Activated CD8-positive, alpha-beta memory T cell treated with anti-CD3 and anti-CD28 coated beads, Interleukin-2, amount 50 U/mL, for 24 hours (primary cell): Measurements from ENCODE around the gene BTBD9.

Source experiments
- DNase-seq: peaks from one replicate; pipeline ENCODE4 v3.0.0-alpha.2; 2020; ENCODE audit errors: extremely low read depth

Gene BTBD9

DNA sequence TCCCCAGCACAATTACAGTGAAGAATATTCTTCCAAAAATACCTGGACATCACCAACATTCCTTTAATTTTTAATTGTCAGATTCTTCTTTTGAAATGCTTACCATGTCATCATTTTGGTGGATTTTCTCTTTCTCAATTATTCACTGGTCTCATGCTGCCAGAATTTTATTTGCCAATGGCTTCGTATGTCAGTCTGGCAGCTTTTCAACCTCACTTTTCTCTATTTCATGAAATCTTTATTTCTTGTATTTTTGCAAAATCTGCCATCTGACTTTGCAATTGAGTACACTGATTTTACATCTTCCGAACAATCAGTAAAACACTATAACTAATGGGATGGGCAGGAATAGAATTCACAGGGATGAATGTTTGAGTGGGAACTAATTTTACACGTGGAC, 84.1 kb downstream of the BTBD9 start:
- DNase-seq, result no peak

DNA sequence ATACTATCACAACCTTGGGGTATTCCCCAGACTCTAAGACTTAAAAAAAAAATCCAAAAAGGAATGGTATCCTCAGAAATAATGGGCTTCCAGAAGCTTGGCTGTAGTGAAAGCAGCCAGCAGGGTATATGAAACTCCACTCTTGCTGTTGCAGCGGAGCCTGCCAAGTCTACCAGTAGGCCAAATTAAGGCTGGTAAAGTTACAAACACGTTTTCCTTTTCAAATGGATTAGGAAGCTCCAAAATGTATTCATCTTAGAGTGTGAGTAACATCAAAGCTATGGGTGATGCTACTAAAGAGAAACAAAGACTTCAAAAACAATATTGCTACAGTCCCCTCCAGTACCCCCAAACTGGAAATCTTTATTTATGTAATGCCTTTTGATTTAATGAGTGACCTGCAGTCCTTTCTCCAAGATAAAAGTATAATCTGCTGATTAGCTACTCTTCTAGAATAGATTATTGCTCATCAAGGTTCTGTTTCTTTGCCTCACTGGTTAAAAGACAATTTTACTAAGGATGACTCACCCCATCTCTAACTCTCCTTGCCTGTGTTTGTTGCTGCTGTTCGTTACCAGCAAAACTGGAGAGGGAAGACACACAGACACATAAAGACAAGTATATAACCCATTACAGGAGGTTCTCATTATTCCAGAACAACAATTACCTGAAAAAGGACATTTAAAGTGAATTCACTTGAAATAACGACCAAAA, 84.9 kb downstream of the BTBD9 start:
- no peak for DNase-seq

DNA sequence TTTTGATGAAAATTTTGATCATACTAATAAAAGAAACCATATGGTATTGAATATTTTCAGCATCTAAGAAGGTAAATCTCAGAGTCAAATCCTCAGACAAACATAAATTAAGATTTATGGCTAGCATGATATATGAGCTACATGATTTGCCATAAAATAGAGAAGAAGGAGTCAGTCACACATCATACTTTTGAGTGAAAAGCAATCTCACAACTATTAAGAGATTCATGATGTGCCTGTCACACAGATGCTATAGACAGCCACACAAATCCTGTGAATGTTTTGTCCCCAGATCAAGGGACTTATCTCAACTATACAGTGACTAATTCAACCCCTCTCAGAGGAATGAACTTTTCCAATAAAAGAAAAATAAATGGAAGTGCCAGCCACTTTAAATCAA, 85.7 kb downstream of the BTBD9 start:
- no peak for DNase-seq

DNA sequence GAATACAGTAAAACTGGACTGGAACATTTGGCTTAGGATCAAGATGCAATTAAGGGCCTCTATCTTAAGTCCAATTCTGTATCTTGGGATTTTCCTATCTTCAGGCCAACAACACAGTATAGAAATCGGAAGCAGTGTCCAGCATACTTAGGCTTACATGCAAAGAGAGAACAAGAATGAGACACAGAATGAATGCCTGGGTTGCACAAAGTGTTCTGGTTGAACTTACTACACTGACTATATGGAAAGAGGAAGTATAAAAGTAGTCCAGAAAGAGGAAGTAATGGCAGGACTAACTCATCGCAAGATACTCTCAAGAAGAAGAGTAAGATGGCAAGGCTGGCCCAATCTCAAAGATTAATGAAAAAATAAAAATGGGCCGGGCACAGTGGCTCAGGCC, 87.6 kb downstream of the BTBD9 start:
- DNase-seq, result no peak

DNA sequence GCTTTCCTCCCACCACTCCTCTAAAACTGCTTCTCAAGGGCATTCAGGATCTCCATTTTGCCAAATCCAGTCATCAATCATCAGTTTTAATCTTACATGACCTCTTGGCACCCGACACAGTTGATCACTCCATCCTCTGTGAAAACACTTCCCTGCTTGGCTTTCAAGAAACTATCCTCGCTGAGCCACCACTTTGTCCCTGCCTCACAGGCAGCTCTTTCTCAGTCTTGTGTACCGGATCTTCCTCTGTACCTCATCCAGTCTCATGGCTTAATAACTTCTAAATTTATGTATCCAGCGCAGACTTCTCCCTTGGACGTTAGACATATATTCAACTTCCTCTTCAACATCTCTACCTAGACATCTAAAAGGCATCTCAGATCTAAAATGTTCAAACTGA, 89.9 kb downstream of the BTBD9 start:
- no peak for DNase-seq

DNA sequence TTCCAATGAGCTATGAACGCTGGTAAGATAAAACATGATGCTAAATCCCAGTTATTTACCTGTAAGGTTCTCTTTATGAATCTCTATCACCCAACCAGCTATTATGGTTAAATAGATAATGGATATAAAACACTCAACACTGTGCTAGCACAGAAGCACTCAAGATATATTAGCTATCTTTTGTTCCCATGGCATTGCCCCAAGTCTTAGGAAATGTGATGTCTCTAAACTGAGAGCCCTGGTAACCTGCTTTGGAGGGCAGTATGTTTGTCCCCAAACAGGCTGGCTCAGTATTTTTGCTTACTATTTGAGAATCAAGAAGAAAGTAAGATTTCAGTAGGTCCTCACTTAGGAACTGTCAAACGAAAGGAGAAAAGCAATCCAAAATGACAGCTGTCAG, 90.5 kb downstream of the BTBD9 start:
- no peak for DNase-seq

DNA sequence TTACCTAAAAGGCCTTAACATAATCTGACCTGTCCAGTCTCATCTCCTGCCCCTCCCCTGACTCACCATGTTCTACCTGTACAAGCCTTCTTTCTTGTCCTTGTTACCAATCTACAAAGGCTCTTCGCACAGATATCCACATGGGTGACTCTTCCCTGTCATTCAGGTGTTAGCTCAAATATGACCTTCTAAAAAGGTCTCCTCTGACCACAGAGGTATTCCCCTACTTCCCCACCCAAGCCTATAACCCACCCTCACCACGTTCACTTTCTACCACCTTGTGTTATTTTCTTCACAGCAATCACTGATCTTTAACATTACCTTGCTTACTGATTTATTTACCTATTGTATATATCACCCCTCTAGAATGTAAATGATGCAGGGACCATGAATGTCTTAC, 96.7 kb downstream of the BTBD9 start:
- DNase-seq, result no peak

DNA sequence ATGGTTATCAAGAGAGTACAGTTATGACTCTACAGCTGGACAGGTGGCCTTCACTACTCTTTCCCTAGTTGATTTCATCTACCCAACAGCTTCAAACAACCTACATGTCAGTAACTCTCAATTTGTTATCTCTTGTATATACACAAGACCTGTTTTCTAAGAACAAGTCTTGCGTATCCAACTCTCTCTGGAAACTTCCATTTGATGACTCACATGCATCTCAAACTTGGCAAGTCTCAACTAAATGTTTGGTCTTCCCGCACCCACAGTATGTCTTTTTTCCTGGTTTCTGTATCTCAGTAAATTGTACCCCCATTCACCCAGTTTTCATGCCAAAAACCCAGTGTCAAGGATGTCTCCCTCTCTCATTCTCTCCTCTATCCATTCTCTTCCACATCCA, 97.7 kb downstream of the BTBD9 start:
- no peak for DNase-seq

DNA sequence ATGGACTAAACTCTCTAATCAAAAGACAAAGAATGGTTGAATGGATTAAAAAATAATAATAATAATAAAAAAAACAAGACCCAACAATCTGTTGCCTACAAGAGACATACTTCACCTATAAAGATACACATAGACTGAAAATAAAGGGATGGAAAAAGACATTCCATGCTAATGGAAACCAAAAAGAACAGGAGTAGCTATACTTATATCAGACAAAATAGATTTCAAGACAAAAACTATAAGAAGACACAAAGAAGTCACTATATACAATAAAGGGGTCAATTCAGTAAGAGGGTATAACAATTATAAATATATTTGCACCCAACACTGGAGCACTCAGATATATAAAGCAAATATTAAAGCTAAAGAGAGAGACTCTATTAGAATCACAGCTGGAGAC, 106.7 kb downstream of the BTBD9 start:
- DNase-seq, result no peak

DNA sequence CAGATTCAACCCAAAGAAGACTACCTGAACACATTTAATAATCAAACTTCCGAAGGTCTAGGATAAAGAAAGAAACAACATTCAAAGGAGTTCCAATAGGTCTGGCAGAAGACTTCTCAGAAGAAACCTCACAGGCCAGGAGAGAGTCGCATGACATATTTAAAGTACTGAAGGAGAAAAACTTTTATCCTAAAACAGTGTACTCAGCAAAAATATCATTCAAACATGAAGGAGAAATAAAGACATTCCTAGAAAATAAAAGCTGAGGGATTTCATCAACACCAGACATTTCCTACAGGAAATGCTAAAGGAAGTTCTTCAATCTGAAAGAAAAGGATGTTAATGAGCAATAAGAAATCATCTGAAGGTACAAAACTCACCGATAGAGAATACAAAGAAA, 108.6 kb downstream of the BTBD9 start:
- DNase-seq, result no peak

DNA sequence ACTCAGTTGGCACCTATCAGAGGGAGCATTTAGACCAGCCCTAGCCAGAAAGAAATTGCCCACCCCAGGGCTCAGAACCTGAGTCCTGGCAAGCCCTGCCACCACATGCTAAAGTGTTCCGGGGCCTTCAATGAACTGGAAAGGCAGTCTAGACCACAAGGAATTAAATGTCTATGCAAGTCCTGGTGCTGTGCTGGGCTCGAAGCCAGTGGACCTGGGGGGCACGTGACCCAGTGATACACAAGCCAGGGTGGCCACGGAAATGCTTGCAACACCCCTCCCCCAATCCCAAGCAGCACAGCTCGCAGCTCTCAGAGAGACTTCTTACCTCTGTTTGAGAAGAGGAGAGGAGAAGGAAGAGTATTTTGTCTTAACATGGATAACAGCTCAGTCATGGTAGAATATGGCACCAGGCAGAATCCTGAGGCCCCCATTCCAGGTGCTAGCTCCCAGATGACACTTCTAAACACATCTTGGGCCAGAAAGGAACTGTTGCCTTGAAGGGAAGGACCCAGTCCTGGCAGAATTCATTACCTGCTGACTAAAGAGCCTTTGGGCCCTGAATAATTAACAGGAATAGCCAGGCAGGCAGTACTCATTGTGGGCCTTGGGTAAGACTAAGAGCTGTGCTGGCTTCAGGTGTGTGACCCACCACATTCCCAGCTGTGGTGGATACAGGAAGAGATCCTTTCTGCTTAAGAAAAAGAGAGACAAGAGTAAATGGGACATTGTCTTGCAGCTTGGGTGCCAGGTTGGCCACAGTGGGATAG, 111.3 kb downstream of the BTBD9 start:
- DNase-seq, result no peak

DNA sequence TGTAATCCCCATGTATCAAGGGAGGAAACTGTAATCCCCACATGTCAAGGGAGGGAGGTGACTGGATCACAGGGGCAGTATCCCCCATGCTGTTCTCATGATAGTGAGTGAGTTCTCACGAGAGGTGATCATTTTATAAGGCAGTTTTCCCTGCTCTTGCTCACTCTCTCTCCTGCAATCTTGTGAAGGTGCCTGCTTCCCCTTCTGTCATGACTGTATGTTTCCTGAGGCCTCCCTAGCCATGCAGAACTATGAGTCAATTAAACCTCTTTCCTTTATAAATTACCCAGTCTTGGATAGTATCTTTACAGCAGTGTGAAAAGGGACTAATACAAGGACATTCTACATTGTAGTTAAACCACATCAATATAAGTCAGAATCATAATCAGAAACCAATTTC, 112.4 kb downstream of the BTBD9 start:
- DNase-seq, result no peak

DNA sequence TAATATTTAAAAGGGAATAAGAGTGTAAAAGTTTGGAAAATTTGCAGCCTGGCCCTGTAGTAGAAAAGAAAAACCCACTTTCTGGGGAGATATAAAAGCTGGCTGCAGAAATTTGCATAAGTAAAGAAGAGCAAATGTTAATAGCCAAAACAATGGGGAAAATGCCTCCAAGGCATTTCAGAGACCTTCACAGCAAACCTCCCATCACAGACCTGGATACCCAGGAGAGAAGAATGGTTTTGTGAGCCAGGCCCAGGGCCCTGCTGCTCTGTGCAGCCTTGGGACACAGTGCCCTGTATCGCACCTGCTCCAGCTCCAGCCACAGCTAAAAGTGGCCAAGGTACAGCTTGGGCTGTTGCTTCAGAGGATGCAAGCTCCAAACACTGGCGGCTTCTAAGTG, 113.8 kb downstream of the BTBD9 start:
- no peak for DNase-seq

DNA sequence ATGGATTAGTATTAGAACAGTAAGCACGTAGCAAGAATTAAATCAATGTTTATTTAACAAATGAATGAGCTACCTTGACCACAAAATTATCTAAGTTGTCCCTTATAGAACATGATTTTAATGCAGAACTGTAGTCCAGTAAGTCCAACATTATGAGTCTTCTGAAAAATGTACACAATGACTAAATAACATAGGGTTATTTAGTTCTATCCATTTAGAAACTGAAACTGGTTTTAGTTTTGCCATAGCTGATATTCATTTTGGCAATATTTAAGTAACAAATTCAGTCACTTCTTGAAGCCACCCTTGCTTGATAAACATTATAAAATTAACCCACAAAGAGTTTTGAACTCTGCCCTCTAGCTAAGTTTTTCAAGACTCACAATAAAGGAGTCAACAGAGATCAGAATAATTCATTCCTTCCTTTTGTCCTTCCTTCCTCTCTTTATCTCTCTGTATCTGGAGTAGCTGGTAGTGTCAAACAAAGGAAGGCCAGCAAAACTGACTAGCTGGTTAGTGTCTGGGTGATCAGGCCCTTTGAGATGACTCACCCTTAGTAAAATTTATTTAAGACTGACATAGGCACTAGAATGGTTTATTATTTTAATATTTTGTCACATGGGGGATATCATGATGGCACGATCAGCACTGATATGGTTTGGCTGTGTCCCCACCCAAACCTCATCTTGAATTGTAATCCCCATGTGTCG, 115.1 kb downstream of the BTBD9 start:
- no peak for DNase-seq

DNA sequence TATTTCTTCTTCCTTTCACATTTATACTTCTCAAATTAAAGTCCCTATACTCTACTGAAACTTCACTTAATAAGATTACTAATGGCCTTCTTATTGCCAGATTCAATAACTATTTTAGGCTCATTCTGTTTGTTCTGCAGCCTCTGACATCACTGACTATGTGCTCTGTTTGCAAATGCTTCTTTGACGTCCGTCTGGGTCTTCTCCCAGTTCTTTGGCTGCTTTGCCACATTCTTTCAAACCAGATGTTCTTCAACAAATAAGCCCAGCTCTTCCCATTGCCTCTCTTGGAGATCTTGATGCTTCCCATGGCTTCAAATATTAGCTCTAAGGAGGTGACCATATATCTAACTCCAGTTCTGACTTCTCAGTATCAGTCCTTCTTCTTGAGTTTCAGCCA, 117.4 kb downstream of the BTBD9 start:
- no peak for DNase-seq

DNA sequence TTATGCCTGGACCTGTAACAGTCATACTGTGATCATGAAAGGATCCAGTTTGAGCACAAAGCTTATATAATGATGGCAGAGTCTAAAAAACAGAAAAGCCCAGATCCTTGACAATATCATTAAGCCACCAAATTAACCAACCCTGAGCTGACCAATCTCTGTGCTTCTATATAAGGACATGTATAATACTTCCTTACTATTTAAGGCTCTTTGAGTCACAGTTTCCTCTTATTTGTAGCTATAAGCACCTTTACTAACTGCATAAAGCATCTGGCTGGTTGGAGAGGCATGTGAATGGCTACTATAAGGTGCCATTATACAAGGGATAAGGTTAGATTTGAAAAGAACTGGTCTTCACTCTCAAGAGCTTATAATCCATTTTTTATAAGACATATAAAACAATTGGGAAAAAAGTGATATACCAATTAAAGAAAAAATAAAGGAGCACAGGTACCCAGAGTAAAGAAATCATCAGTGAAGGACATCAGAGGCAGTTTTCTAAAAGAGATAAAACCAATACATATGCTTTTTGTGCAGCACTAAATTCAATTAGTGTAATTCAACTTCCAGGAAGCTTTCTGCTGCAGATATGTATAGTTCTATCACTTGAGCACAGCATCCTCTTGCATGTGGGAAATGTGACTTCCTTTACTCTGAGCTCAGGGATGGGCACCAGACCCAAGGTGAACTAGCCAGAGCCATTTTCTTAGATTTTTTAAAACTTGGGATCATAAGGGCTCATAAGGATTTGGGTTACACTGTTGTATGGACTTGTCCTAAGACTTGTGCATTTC, 121.0 kb downstream of the BTBD9 start:
- no peak for DNase-seq

DNA sequence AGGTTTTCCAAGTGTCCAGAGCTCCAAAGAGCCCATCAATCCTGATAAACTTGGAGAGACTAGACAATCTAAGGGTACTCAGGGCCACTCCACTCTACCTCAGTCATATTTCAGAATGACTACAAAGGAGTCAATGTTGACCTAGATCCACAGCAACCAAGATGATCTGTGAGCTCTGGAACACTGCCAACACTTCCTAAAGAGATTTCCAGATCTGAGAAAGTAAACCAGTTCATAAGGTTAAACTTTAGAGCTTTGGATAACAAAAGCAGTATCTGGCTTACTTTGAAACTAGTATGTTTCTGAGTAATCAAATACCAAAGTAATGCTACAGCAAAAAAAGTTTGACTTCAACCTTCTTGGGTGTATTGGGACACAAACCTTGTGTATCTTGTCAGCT, 122.7 kb downstream of the BTBD9 start:
- no peak for DNase-seq

DNA sequence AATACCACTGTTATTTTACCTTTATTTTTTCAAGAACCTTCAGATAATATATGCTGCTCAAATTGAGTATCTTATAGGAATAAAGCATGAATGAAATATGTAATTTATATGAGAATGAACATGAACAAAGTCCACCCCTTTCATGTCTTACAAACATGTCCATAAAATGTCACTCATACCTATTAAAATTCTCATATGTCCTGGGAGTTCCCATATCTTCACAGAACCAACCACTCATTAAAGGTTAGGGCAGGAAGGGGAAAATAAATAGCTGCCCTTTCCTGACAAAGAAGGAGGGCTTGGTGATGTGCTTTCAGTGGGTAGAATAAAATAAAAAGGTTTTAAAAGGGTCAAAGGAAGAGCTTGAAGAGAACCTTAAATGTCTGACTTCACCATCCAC, 125.3 kb downstream of the BTBD9 start:
- DNase-seq, result no peak

DNA sequence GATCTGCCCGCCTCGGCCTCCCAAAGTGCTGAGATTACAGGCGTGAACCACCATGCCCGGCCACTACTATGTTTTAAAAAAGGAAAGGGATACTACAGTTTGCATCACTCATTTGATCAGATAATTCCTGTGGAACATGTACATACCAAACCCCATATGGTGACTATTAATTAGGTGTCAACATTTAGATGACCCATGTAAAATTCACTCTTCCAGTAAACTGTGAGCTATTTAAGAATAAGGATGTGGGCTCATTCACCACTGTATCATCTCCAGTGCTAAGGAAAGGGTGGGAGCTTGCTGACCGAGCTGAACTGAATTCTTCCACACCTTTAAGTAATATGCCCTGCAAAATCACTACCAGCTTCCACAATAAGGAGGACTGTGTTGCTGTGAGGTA, 127.5 kb downstream of the BTBD9 start:
- DNase-seq, result no peak

DNA sequence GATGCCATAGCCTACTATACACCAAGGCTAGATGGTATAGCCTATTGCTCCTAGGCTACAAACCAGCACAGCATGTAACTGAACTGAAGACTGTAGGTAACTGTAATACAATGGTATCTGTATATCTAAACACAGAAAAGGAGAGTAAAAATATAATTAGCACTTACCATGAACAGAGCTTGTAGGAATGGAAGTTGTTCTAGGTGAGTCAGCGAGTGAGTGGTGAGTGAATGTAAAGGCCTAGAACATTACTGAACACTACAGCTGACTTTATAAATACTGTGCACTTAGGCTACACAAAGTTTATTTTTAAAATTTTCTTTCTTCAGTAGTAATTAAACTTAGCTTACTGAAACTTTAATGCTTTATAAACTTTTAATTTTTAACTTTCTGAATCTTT, 129.5 kb downstream of the BTBD9 start:
- no peak for DNase-seq

DNA sequence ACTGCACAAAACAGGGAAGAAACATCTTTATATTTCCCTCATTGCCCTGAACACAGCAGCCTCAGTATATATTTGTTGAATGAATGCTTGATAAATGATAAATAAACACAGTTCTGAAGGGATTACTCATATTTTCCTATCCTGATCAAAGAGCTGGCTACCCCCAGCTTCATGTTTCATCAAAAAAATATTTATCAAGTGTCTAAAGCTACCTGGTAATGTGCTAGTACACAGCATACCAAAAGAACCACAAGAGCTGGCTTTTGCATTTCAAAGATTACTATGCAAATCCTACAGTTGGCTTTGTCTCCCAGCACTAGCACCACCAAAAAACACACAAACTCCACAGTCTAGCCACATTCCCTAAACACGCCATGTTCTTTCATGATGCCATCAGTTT, 130.0 kb downstream of the BTBD9 start:
- DNase-seq, result no peak

DNA sequence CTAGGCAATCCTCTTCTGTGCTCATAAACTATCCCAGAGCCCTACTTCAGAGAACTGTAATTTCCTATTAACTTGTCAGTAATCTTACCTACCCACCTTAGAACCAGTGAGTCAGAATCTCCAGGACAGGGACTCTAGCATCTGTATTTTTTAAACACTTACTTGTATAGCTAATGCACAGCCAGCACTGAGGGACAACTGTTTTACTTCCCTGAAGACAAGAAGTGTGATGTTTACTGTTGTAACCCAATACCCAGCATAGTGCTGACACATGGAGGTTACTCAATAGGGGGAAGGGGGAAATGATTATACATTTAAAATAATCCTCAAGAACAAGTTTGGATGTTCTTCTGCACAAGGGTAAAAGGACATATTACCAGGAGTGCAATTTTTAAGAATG, 130.8 kb downstream of the BTBD9 start:
- no peak for DNase-seq
